GM12875 (cell line): Measurements from ENCODE around the gene COG5.

Source experiments
- H3K4me3 ChIP-seq: one replicate; pipeline ENCODE4 v1.5.1; 2011; ENCODE audit warnings: low read depth, low read length, control low read depth
- CTCF ChIP-seq: IDR thresholded peaks from 2 replicates; pipeline ENCODE4 v1.5.1; 2011; ENCODE audit warnings: low read depth, mild to moderate bottlenecking, control low read depth, inconsistent platforms, low read length, moderate library complexity, borderline replicate concordance; ENCODE audit not compliant: insufficient read depth

The COG5 gene

GRCh38 chr7:107580716-107581383, 17.1 kb upstream of the COG5 start:
- peak overlapping the region; percentile 93 for H3K4me3 ChIP-seq
- no peak for TF ChIP-seq CTCF

- TF ChIP-seq CTCF: peak; percentile 39; the same call in 1 of the 2 replicates
- peak within 1 kb of the TSS; percentile 93 for H3K4me3 ChIP-seq
Measured at GRCh38 chr7:107579885-107580715, 16.4 kb upstream of the COG5 start, which contains the start of gene BCAP29. BCAP29 (plus strand) TSS chr7:107580246; CDS start chr7:107580773, 527 bp downstream.

GRCh38 chr7:107579554-107579884, 15.8 kb upstream of the COG5 start:
- no peak for TF ChIP-seq CTCF
- H3K4me3 ChIP-seq: peak overlapping the region; percentile 93

GRCh38 chr7:107573537-107573936, 9.8 kb upstream of the COG5 start:
- no peak for TF ChIP-seq CTCF
- no peak overlapping the region for H3K4me3 ChIP-seq

- no peak overlapping the region for H3K4me3 ChIP-seq
- no peak for TF ChIP-seq CTCF
Measured at GRCh38 chr7:107570298-107570697, 6.6 kb upstream of the COG5 start.

GRCh38 chr7:107564553-107565298, 1.0 kb upstream of the COG5 start:
- TF ChIP-seq CTCF: no peak
- H3K4me3 ChIP-seq: peak overlapping the region; percentile 85
